Keratinocyte (primary cell): ENCODE data around the gene LILRB4.

Experiments
- EZH2 ChIP-seq: IDR thresholded peaks from one replicate; pipeline ENCODE4 v1.6.1; 2012; ENCODE audit warnings: inconsistent platforms, mild to moderate bottlenecking, low read length, moderate library complexity
- TF ChIP-seq, protein P1 (sequence below), 3 experiments: IDR thresholded peaks in 1 of 3; conservative IDR thresholded peaks in 1 of 3; optimal IDR thresholded peaks in 1 of 3; 2 replicates in 2 of 3; 3 replicates in 1 of 3; pipeline versions ENCODE3 to v1.5.1; 2011; ENCODE audit warnings: low read length in 3 of 3, mild to moderate bottlenecking in 3 of 3, moderate library complexity in 2 of 3, control low read depth in 1 of 3, inconsistent platforms in 1 of 3; ENCODE audit not compliant: insufficient read depth in 2 of 3; ENCODE audit errors: extremely low read depth in 1 of 3

DNA sequence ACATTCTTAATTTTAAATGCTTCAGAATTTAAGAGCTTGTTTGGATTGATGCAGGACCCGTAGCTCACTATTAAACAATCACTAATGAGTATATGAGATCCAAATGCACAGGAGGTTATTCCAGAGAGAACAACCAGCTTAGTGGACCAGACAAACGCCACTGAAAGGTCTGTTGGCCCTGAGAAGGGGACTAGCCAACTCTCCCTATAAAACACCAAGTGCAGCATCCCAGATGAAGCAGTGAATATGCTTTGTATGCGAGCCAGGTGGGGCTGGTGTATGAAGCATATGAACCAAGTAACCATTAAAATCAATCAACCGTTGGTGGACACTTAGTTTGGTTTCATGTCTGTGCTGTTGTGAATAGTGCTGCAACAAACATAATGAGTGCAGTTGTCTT is 42.3 kb upstream of the LILRB4 start:
- TF ChIP-seq, protein P1, sequence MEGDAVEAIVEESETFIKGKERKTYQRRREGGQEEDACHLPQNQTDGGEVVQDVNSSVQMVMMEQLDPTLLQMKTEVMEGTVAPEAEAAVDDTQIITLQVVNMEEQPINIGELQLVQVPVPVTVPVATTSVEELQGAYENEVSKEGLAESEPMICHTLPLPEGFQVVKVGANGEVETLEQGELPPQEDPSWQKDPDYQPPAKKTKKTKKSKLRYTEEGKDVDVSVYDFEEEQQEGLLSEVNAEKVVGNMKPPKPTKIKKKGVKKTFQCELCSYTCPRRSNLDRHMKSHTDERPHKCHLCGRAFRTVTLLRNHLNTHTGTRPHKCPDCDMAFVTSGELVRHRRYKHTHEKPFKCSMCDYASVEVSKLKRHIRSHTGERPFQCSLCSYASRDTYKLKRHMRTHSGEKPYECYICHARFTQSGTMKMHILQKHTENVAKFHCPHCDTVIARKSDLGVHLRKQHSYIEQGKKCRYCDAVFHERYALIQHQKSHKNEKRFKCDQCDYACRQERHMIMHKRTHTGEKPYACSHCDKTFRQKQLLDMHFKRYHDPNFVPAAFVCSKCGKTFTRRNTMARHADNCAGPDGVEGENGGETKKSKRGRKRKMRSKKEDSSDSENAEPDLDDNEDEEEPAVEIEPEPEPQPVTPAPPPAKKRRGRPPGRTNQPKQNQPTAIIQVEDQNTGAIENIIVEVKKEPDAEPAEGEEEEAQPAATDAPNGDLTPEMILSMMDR (optimal IDR thresholded peaks at IDR 0.05 in 1 of 3, IDR thresholded peaks at IDR 0.05 in 1 of 3, conservative IDR thresholded peaks at IDR 0.05 in 1 of 3; ENCODE audit: extremely low read depth in 1 of 3, insufficient read depth in 2 of 3, low read length in 3 of 3), result no peak
- TF ChIP-seq EZH2, result no peak
